Gastrocnemius medialis (tissue), 4 donors: ENCODE measurements around the gene DYNLRB2. TPM values are rescaled to one million over a fixed set of nuclear protein-coding genes. Genes with fewer than 3 reads are reported as not detected.

ENCODE experiments used
- ATAC-seq, 2 donors: fragments of 150-250 bp; one replicate each; pipeline ENCODE4 v1.9.1; 2016
- DNase-seq, 2 donors: peaks; one replicate each; pipeline ENCODE4 v3.0.0-alpha.2; 2019
- H3K27ac ChIP-seq, 4 donors: fragments of 200-600 bp; sonication (generic); 1 replicate in 1 of 4; 2 replicates in 3 of 4; pipeline ENCODE4 v1.5.1; 2016 to 2018; ENCODE audit warnings: mild to moderate bottlenecking in 2 of 4, moderate library complexity in 1 of 4
- H3K27me3 ChIP-seq, 3 donors: fragments of 200-600 bp; sonication (generic) in 2 of 3; 1 replicate in 1 of 3; 2 replicates in 2 of 3; pipeline versions ENCODE4 v1.5.1 to v1.6.0; 2016 to 2019; ENCODE audit warnings: mild to moderate bottlenecking in 1 of 3, moderate library complexity in 1 of 3
- H3K36me3 ChIP-seq, 2 donors: fragments of 200-600 bp; sonication (generic) in 1 of 2; one replicate each; pipeline ENCODE4 v1.5.1; 2017 to 2018
- H3K4me1 ChIP-seq, 2 donors: fragments of 200-600 bp; sonication (generic) in 1 of 2; one replicate each; pipeline ENCODE4 v1.5.1; 2016 to 2017; ENCODE audit warnings: mild to moderate bottlenecking in 2 of 2
- H3K4me3 ChIP-seq, 4 donors: fragments of 200-600 bp; sonication (generic) in 3 of 4; 1 replicate in 1 of 4; 2 replicates in 3 of 4; pipeline ENCODE4 v1.5.1; 2016 to 2019; ENCODE audit warnings: mild to moderate bottlenecking in 2 of 4
- H3K9me3 ChIP-seq, 3 donors: fragments of 200-600 bp; sonication (generic) in 2 of 3; 1 replicate in 1 of 3; 2 replicates in 2 of 3; pipeline ENCODE4 v1.5.1; 2016 to 2019
- POLR2A ChIP-seq, 2 donors: fragments of 450-650 bp; IDR thresholded peaks; one replicate each; pipeline ENCODE4 v1.6.1; 2017; ENCODE audit warnings: antibody characterized with exemption in 2 of 2, mild to moderate bottlenecking in 2 of 2, moderate library complexity in 2 of 2
- in situ Hi-C, 4 donors: fragments of 200-750 bp; cut with MboI; loops; one replicate each; pipeline versions ENCODE4 v1.15.0 to v1.8.0; 2017; ENCODE audit warnings: low sequenced_read_pairs in 4 of 4
- intact Hi-C: fragments of 100-400 bp; cut with DNase I; formaldehyde crosslinking; loops from one replicate; pipeline ENCODE4 v1.15.1; 2023; ENCODE audit warnings: low total_unique reads
- total RNA-seq, 4 donors: library from RNA; depleted of rRNA; stranded (reverse); fragments of >200 nt; gene quantifications; one replicate each; pipeline versions ENCODE4 v1.1.0 to v1.2.3, GENCODE V29; 2016
- TF ChIP-seq, protein P1 (sequence below), 5 experiments: fragments of 450-650 bp in 3 of 5; fragments of 200-600 bp in 2 of 5; sonication (generic) in 2 of 5; IDR thresholded peaks in 4 of 5; conservative IDR thresholded peaks in 1 of 5; 1 replicate in 4 of 5; 2 replicates in 1 of 5; pipeline ENCODE4 v1.5.1; 2016 to 2019; ENCODE audit warnings: antibody characterized with exemption in 5 of 5, mild to moderate bottlenecking in 3 of 5, moderate library complexity in 3 of 5

Gene DYNLRB2
- total RNA-seq, 4 donors from 2014 or later: not detected

GRCh38 chr16:80576343-80576912, 35.6 kb downstream of the DYNLRB2 start:
- in situ Hi-C loops (no loop called here), intact Hi-C loops (no loop called here)
- TF ChIP-seq POLR2A (IDR thresholded peaks at IDR 0.05): no peak
- TF ChIP-seq, protein P1, sequence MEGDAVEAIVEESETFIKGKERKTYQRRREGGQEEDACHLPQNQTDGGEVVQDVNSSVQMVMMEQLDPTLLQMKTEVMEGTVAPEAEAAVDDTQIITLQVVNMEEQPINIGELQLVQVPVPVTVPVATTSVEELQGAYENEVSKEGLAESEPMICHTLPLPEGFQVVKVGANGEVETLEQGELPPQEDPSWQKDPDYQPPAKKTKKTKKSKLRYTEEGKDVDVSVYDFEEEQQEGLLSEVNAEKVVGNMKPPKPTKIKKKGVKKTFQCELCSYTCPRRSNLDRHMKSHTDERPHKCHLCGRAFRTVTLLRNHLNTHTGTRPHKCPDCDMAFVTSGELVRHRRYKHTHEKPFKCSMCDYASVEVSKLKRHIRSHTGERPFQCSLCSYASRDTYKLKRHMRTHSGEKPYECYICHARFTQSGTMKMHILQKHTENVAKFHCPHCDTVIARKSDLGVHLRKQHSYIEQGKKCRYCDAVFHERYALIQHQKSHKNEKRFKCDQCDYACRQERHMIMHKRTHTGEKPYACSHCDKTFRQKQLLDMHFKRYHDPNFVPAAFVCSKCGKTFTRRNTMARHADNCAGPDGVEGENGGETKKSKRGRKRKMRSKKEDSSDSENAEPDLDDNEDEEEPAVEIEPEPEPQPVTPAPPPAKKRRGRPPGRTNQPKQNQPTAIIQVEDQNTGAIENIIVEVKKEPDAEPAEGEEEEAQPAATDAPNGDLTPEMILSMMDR (IDR thresholded peaks at IDR 0.05 in 4 of 5, conservative IDR thresholded peaks at IDR 0.05 in 1 of 5): no peak
- no peaks in the 10 kb centered on the region for H3K9me3 ChIP-seq
- ATAC-seq (no peak), DNase-seq (no peak)
- H3K27ac ChIP-seq: no peak overlapping the region
- no peaks in the 10 kb centered on the region for H3K27me3 ChIP-seq
- no peaks in the 10 kb centered on the region for H3K36me3 ChIP-seq
- H3K4me1 ChIP-seq: no peaks in the 10 kb centered on the region
- H3K4me3 ChIP-seq: no peak overlapping the region

DNA sequence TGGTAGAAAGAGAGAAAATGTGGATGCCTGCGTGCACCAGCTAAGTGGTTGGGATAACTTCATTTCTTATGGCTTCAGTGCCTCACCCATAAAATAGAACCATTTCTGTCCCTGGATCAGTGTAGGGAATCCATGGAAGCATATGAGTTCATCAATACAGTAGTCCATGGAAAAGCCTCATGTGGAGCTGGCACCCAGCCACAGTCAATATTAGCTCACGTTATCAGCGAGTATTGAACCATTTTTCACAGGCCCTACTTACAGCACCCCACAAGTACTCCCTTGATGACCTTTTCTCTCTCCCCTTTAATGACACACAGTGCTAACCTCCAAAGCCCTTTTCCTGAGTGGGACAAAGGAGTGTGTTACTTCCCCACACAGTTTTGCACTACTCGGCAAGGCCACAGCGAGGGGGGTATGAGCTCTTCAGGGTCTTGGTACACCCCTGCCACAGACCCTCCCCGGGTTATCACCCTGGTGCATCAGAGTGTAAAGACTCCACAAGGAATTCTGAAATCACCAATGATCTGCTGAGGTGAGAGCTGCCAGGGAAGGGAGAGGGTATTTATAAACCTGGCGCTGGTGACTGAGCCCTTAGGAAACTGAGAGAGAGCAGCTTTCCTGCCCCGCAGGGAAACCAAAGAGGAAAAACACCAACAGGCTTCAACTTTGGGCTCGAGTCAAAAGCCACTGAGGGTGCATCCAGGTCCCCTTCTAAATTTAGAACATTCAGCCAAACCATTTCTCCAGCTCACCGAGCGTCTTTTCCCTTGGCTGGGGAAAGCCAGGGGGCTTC, 36.9 kb downstream of the DYNLRB2 start:
- Histone ChIP-seq H3K9me3 (no peaks in the 10 kb centered on the region), H3K4me3 (no peak overlapping the region), H3K36me3 (no peaks in the 10 kb centered on the region), H3K4me1 (no peaks in the 10 kb centered on the region), H3K27ac (no peak overlapping the region), H3K27me3 (no peaks in the 10 kb centered on the region)
- ATAC-seq (no peak), DNase-seq (no peak)
- TF ChIP-seq POLR2A (IDR thresholded peaks at IDR 0.05): no peak
- TF ChIP-seq, protein P1 (IDR thresholded peaks at IDR 0.05 in 4 of 5, conservative IDR thresholded peaks at IDR 0.05 in 1 of 5): no peak
- intact Hi-C loops: no loop called here
- in situ Hi-C loops: no loop called here

DNA sequence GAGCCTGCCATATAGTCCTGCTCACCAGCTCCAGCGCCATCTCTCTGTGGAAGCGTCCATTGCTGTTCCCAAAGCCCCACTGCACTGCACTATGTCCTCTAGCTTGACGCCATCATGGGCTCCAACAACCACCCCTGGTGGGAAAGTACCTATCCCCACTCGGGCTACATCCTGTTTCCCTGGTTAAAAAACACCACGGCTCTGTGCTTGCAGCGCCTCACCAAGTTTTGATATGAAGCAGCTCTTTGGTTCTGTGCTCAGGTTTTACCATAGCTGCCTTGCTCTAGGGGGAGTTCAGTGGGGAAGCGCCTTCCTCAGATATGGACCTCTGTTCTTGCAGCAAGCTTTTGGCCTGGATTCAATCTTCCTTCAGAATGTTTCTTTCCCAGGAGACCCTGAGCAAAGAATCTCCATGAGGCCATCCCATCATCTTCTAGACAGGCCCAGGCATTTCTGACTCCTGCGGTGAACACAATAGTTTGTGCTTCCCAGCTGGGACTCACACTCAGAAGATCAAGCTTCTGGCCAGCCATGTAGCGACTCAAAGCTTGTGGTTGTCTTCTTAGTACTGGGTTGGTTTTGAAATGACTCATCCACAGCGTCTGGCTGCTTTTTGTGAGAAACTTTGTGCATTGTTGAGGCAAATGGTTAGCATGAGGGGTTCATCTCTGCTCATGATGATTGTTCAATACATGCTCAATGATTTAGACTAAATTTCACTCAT, 39.5 kb downstream of the DYNLRB2 start:
- TF ChIP-seq POLR2A (IDR thresholded peaks at IDR 0.05): no peak
- TF ChIP-seq, protein P1 (IDR thresholded peaks at IDR 0.05 in 4 of 5, conservative IDR thresholded peaks at IDR 0.05 in 1 of 5): no peak
- in situ Hi-C loops: no loop called here
- ATAC-seq: no peak

DNA sequence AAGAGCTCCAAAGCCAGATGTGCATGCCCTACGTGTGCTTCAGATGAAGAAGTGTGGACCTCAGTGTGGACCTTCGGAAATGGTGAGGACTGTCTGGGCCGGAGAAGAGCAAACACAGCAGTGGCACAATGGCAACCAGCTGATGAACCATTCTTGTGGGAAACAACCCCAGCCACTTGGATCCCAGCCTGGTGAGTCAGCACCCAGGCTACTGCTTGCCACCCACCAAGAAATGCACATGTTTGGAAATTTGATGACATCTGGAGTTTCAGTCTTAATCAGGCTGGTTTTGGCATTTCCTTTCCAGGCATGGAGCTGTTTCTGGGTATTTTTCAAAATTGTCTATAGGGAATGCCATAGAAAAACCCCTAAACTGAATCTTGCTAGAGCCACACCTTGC, 42.7 kb downstream of the DYNLRB2 start:
- DNase-seq (peak; percentile 7 to 16), ATAC-seq (no peak)
- Histone ChIP-seq H3K4me3 (no peak overlapping the region), H3K36me3 (no peaks in the 10 kb centered on the region), H3K27me3 (no peaks in the 10 kb centered on the region), H3K9me3 (no peaks in the 10 kb centered on the region), H3K4me1 (no peaks in the 10 kb centered on the region), H3K27ac (no peak overlapping the region)
- intact Hi-C loops (no loop called here), in situ Hi-C loops (no loop called here)
- TF ChIP-seq POLR2A (IDR thresholded peaks at IDR 0.05): no peak
- TF ChIP-seq, protein P1 (IDR thresholded peaks at IDR 0.05 in 4 of 5, conservative IDR thresholded peaks at IDR 0.05 in 1 of 5): no peak

More for the DNA sequence above, 39.5 kb downstream of the DYNLRB2 start:
- no peak overlapping the region for H3K4me3 ChIP-seq
- intact Hi-C loops: no loop called here
- no peaks in the 10 kb centered on the region for H3K36me3 ChIP-seq
- H3K4me1 ChIP-seq: no peaks in the 10 kb centered on the region
- DNase-seq: no peak
- no peak overlapping the region for H3K27ac ChIP-seq
- no peaks in the 10 kb centered on the region for H3K9me3 ChIP-seq
- no peaks in the 10 kb centered on the region for H3K27me3 ChIP-seq
